Right ventricle myocardium superior (tissue), 1 donor: ENCODE results near the gene SYNE2. TPM values are rescaled to one million over a fixed set of nuclear protein-coding genes. Genes with fewer than 3 reads are reported as not detected.

Experiments used
- ATAC-seq: fragments of 200-7000 bp; cut with Tn5 transposase; one replicate; pipeline ENCODE4 v1.9.1; 2020; ENCODE audit warnings: mild to moderate bottlenecking; ENCODE audit not compliant: poor library complexity
- DNase-seq: peaks from one replicate; pipeline ENCODE4 v3.0.0-alpha.2; 2020
- intact Hi-C: fragments of 100-400 bp; cut with DNase I; formaldehyde crosslinking; loops from one replicate; pipeline ENCODE4 v1.11.2; 2022
- total RNA-seq: library from RNA; stranded (reverse); fragmentation: NEBNext Ultra II Directional; extraction: Animal tissue kit (Norgen Biotek cat#: 25700); gene quantifications from one replicate; pipeline ENCODE4 v1.2.1, GENCODE V29; 2021
- donor health status: DM: no; HTN: yes; CAD: no; lungs with severe emphysema.

SYNE2 gene
- total RNA-seq, 1 donor from 2014 or later = 193 TPM

- DNase-seq (no peak), ATAC-seq (no peak)
- intact Hi-C loops = no loop called here
Measured at GRCh38 chr14:63940387-63940786, 87.6 kb downstream of the SYNE2 start.

- DNase-seq (no peak), ATAC-seq (no peak)
- intact Hi-C loops = no loop called here
Measured at GRCh38 chr14:63941023-63941422, 88.2 kb downstream of the SYNE2 start.

- DNase-seq (no peak), ATAC-seq (no peak)
- intact Hi-C loops = loop anchor here (10.0 kb wide), 1 partner anchor 95 kb away; the partner anchor contains the start of gene SYNE2
Measured at GRCh38 chr14:63949696-63950095, 96.9 kb downstream of the SYNE2 start.

- DNase-seq (no peak), ATAC-seq (no peak)
- intact Hi-C loops = loop anchor here (10.0 kb wide), 1 partner anchor 96 kb away; the partner anchor contains the start of gene SYNE2
Measured at GRCh38 chr14:63951021-63951420, 98.2 kb downstream of the SYNE2 start.

GRCh38 chr14:63951429-63951828 is 98.6 kb downstream of the SYNE2 start:
- ATAC-seq = no peak
- intact Hi-C loops = loop anchor here (10.0 kb wide), 1 partner anchor 97 kb away; the partner anchor contains the start of gene SYNE2
- DNase-seq = no peak

GRCh38 chr14:63952053-63952932 is 99.5 kb downstream of the SYNE2 start:
- no peak for DNase-seq
- peak; percentile 92 for ATAC-seq
- intact Hi-C loops = loop anchor here (10.0 kb wide), 1 partner anchor 97 kb away; the partner anchor contains the start of gene SYNE2

GRCh38 chr14:63952933-63953437 is 100.2 kb downstream of the SYNE2 start:
- intact Hi-C loops = loop anchor here (10.0 kb wide), 1 partner anchor 98 kb away; the partner anchor contains the start of gene SYNE2
- peak; percentile 18 for ATAC-seq
- DNase-seq = no peak

GRCh38 chr14:63956326-63956725 is 103.5 kb downstream of the SYNE2 start:
- intact Hi-C loops = loop anchor here (10.0 kb wide), 1 partner anchor 102 kb away; the partner anchor contains the start of gene SYNE2
- ATAC-seq (no peak), DNase-seq (no peak)

GRCh38 chr14:63960926-63961567 is 108.2 kb downstream of the SYNE2 start:
- intact Hi-C loops = no loop called here
- ATAC-seq (no peak), DNase-seq (no peak)

- ATAC-seq = no peak
- intact Hi-C loops = no loop called here
- DNase-seq = no peak
Measured at GRCh38 chr14:63962906-63963305, 110.1 kb downstream of the SYNE2 start.

- intact Hi-C loops = no loop called here
- DNase-seq (no peak), ATAC-seq (no peak)
Measured at GRCh38 chr14:63963439-63963838, 110.6 kb downstream of the SYNE2 start.

- intact Hi-C loops = no loop called here
- ATAC-seq (no peak), DNase-seq (no peak)
Measured at GRCh38 chr14:63964113-63964512, 111.3 kb downstream of the SYNE2 start.

GRCh38 chr14:63966407-63966806 is 113.6 kb downstream of the SYNE2 start:
- DNase-seq (no peak), ATAC-seq (no peak)
- intact Hi-C loops = no loop called here

GRCh38 chr14:63972323-63972932 is 119.6 kb downstream of the SYNE2 start:
- ATAC-seq (no peak), DNase-seq (no peak)
- intact Hi-C loops = loop anchor here (10.0 kb wide), 1 partner anchor 138 kb away; no protein-coding TSS in a partner anchor

GRCh38 chr14:63974176-63974575 is 121.4 kb downstream of the SYNE2 start:
- intact Hi-C loops = loop anchor here (10.0 kb wide), 1 partner anchor 139 kb away; no protein-coding TSS in a partner anchor
- no peak for ATAC-seq
- DNase-seq = no peak

GRCh38 chr14:63981569-63981968 is 128.8 kb downstream of the SYNE2 start:
- DNase-seq = no peak
- intact Hi-C loops = no loop called here
- ATAC-seq = no peak

GRCh38 chr14:63982156-63982555 is 129.4 kb downstream of the SYNE2 start:
- DNase-seq (no peak), ATAC-seq (no peak)
- intact Hi-C loops = no loop called here

- DNase-seq (no peak), ATAC-seq (no peak)
- intact Hi-C loops = no loop called here
Measured at GRCh38 chr14:63982629-63983028, 129.8 kb downstream of the SYNE2 start.
